WTC11 (cell line): ENCODE data around the gene PIEZO1. TPM values are rescaled to one million over a fixed set of nuclear protein-coding genes. Genes with fewer than 3 reads are reported as not detected.

ENCODE experiments used
- ATAC-seq: fragments of 200-7000 bp; cut with Tn5 transposase; 2 replicates; pipeline ENCODE4 v1.10.0; 2021; ENCODE audit warnings: mild to moderate bottlenecking, moderate library complexity
- CTCF ChIA-PET: fragments of 300-600 bp; sonication (Branson Sonifier 250); formaldehyde crosslinking; loops from one replicate; lab custom pipeline; 2021; ENCODE audit warnings: antibody characterized with exemption; lab: Charles Lee
- POLR2A ChIA-PET: fragments of 350-600 bp; sonication (Branson Sonifier 250); formaldehyde crosslinking; loops from one replicate; lab custom pipeline; 2021; ENCODE audit warnings: antibody characterized with exemption; lab: Charles Lee
- DNase-seq: peaks from one replicate; pipeline ENCODE4 v3.0.0; 2021; ENCODE audit warnings: low spot score
- H3K27ac Mint-ChIP-seq: 2 replicates; pipeline ENCODE4 v1.8.0; 2021; ENCODE audit warnings: mixed read lengths
- H3K27me3 Mint-ChIP-seq: 2 replicates; pipeline ENCODE4 v1.8.0; 2021; ENCODE audit warnings: low read depth, mild to moderate bottlenecking, moderate library complexity, mixed read lengths
- H3K36me3 Mint-ChIP-seq: 2 replicates; pipeline ENCODE4 v1.8.0; 2021; ENCODE audit warnings: mixed read lengths
- H3K4me1 Mint-ChIP-seq: 2 replicates; pipeline ENCODE4 v1.8.0; 2022; ENCODE audit warnings: mixed read lengths
- H3K4me3 Mint-ChIP-seq: 2 replicates; pipeline ENCODE4 v1.8.0; 2021; ENCODE audit warnings: mild to moderate bottlenecking, moderate library complexity, mixed read lengths
- H3K9me3 Mint-ChIP-seq: 2 replicates; pipeline ENCODE4 v1.8.0; 2021; ENCODE audit warnings: mixed read lengths
- ATF2 ChIP-seq: sonication (generic); formaldehyde crosslinking; IDR thresholded peaks from 2 replicates; pipeline ENCODE4 v1.8.1; 2022; ENCODE audit warnings: low read depth, missing genetic modification reagents, borderline replicate concordance
- ATF3 ChIP-seq: sonication (generic); formaldehyde crosslinking; conservative IDR thresholded peaks from 2 replicates; pipeline ENCODE4 v1.8.1; 2022; ENCODE audit warnings: mild to moderate bottlenecking, missing genetic modification reagents
- CTCF ChIP-seq: fragments of 200-600 bp; IDR thresholded peaks from 2 replicates; pipeline ENCODE4 v1.8.0; 2022; ENCODE audit warnings: antibody characterized with exemption
- NR3C1 ChIP-seq: sonication (generic); formaldehyde crosslinking; conservative IDR thresholded peaks from 2 replicates; pipeline ENCODE4 v1.8.1; 2023; ENCODE audit warnings: low read depth, mild to moderate bottlenecking, missing genetic modification reagents
- SP1 ChIP-seq: sonication (generic); formaldehyde crosslinking; conservative IDR thresholded peaks from 2 replicates; pipeline ENCODE4 v1.8.1; 2022; ENCODE audit warnings: missing genetic modification reagents
- TEAD4 ChIP-seq: sonication (generic); formaldehyde crosslinking; IDR thresholded peaks from 2 replicates; pipeline ENCODE4 v1.8.0; 2022; ENCODE audit warnings: mild to moderate bottlenecking, missing genetic modification reagents
- ZBTB21 ChIP-seq: sonication (generic); formaldehyde crosslinking; IDR thresholded peaks from 2 replicates; pipeline ENCODE4 v1.8.1; 2023; ENCODE audit warnings: mild to moderate bottlenecking, missing genetic modification reagents, borderline replicate concordance
- ZNF263 ChIP-seq: sonication (generic); formaldehyde crosslinking; IDR thresholded peaks from 2 replicates; pipeline ENCODE4 v1.8.1; 2022; ENCODE audit warnings: low read depth, mild to moderate bottlenecking, moderate library complexity, missing genetic modification reagents
- ZNF281 ChIP-seq: sonication (generic); formaldehyde crosslinking; IDR thresholded peaks from 2 replicates; pipeline ENCODE4 v1.8.0; 2023; ENCODE audit warnings: mild to moderate bottlenecking, missing genetic modification reagents
- ZNF317 ChIP-seq: sonication (generic); formaldehyde crosslinking; IDR thresholded peaks from 2 replicates; pipeline ENCODE4 v1.8.1; 2023; ENCODE audit warnings: low read depth, mild to moderate bottlenecking, moderate library complexity, missing genetic modification reagents, borderline replicate concordance
- ZNF416 ChIP-seq: fragments of 250-450 bp; sonication (Bioruptor Pico); IDR thresholded peaks from 2 replicates; pipeline ENCODE4 v1.9.0; 2021; ENCODE audit warnings: mild to moderate bottlenecking, inconsistent platforms
- ZNF512 ChIP-seq: sonication (generic); formaldehyde crosslinking; IDR thresholded peaks from 2 replicates; pipeline ENCODE4 v1.8.1; 2022; ENCODE audit warnings: missing genetic modification reagents, borderline replicate concordance
- ZNF532 ChIP-seq: fragments of 250-450 bp; sonication (Bioruptor Pico); IDR thresholded peaks from 2 replicates; pipeline ENCODE4 v1.9.0; 2021; ENCODE audit warnings: mild to moderate bottlenecking, borderline replicate concordance
- ZSCAN18 ChIP-seq: fragments of 250-450 bp; sonication (Bioruptor Pico); IDR thresholded peaks from 2 replicates; pipeline ENCODE4 v2.1.2; 2022; ENCODE audit warnings: mild to moderate bottlenecking, moderate library complexity
- total RNA-seq: library from RNA; stranded (reverse); gene quantifications from 3 replicates; pipeline ENCODE4 v1.2.3, GENCODE V29; 2021

The PIEZO1 gene
- total RNA-seq, 1 experiment from 2014 or later: 71.3 TPM

GRCh38 chr16:88696441-88696840 is 88.6 kb downstream of the PIEZO1 start (continued):
- no peak for TF ChIP-seq CTCF

- CTCF ChIA-PET: interaction anchor here (0.6 kb wide), 1 partner anchor 77 kb away, joined by 4 read pairs; no protein-coding TSS in a partner anchor
- POLR2A ChIA-PET: no interaction called here
- no peaks in the 10 kb centered on the region for H3K9me3 Mint-ChIP-seq
- no peaks in the 10 kb centered on the region for H3K4me1 Mint-ChIP-seq
- no peak for DNase-seq
- TF ChIP-seq ZSCAN18 (no peak), ZNF263 (CRISPR knock-in tag) (no peak), ZNF317 (CRISPR knock-in tag) (no peak), ZNF281 (CRISPR knock-in tag) (no peak), TEAD4 (CRISPR knock-in tag) (no peak), ZNF512 (CRISPR knock-in tag) (no peak), SP1 (CRISPR knock-in tag) (no peak), ATF3 (CRISPR knock-in tag) (no peak), NR3C1 (no peak), ATF2 (CRISPR knock-in tag) (no peak), ZNF416 (CRISPR knock-in tag) (no peak), ZBTB21 (CRISPR knock-in tag) (no peak), ZNF532 (CRISPR knock-in tag) (no peak)
- TF ChIP-seq, all 79 proteins: peak for 0
- no peak overlapping the region for H3K4me3 Mint-ChIP-seq
- H3K27me3 Mint-ChIP-seq: no peaks in the 10 kb centered on the region
- ATAC-seq: no peak
- peaks cover 3% of the 10 kb centered on the region; the same call in 1 of the 2 replicates for H3K36me3 Mint-ChIP-seq
- no peak overlapping the region for H3K27ac Mint-ChIP-seq
Observed at GRCh38 chr16:88695753-88696152, 89.3 kb downstream of the PIEZO1 start.
